ENCODE measurements around the gene HLA-B. TPM values are rescaled to one million over a fixed set of nuclear protein-coding genes. Genes with fewer than 3 reads are reported as not detected.
"Not testable (repeated sequence)": the region's sequence is repeated elsewhere in the genome, so short reads cannot be mapped to it uniquely, and the experiment has no call there.

Gene HLA-B
- 1,000 to 10,000 TPM in 1 of 4 donors, 100 to 1,000 TPM in 3; 193 to 1,414 (median 554) TPM for total RNA-seq

- peaks cover 0 to 4% (median 0%) of the 10 kb centered on the region in 4 donors for H3K27me3 ChIP-seq
- peaks cover 0 to 28% (median 9%) of the 10 kb centered on the region in 3 donors for H3K36me3 ChIP-seq
- peak; percentile 56 for DNase-seq
- peaks cover 13 to 27% (median 16%) of the 10 kb centered on the region in 3 donors for H3K4me1 ChIP-seq
- H3K27ac ChIP-seq = peak within 1 kb of the TSS; percentile 87 to 93 (median 89)
- 0 to 1% methylated on average over 9 to 17 of the region's 39 CpGs for WGBS, 2 donors
- TF ChIP-seq CTCF (IDR thresholded peaks at IDR 0.05) = no peak
- TF ChIP-seq POLR2A (IDR thresholded peaks at IDR 0.05) = peak in 1 of 4 donors; percentile 94
- H3K9me3 ChIP-seq = no peaks in the 10 kb centered on the region
- intact Hi-C loops (cut with DNase I) = no loop called here
- peak within 1 kb of the TSS; percentile 56 to 75 (median 72) for H3K4me3 ChIP-seq
These were observed at the start of gene HLA-B for GRCh38 chr6:31356946-31357466. Gene HLA-B (minus strand): TSS chr6:31357179. CDS start chr6:31357158, 21 bp downstream.

GRCh38 chr6:31405996-31406395 is 49.0 kb upstream of the HLA-B start:
- no peak for DNase-seq
- peaks cover 21 to 87% (median 36%) of the 10 kb centered on the region in 3 donors for H3K4me1 ChIP-seq
- 68 to 71% methylated on average over 5 of the region's 5 CpGs for WGBS, 2 donors
- H3K9me3 ChIP-seq = no peaks in the 10 kb centered on the region
- no peak overlapping the region for H3K4me3 ChIP-seq
- intact Hi-C loops (cut with DNase I) = no loop called here
- no peaks in the 10 kb centered on the region for H3K27me3 ChIP-seq
- peaks cover 0 to 11% (median 0%) of the 10 kb centered on the region in 3 donors for H3K36me3 ChIP-seq
- no peak overlapping the region for H3K27ac ChIP-seq
- TF ChIP-seq CTCF (IDR thresholded peaks at IDR 0.05) = no peak
- TF ChIP-seq POLR2A (IDR thresholded peaks at IDR 0.05) = no peak

GRCh38 chr6:31404061-31404364 is 47.0 kb upstream of the HLA-B start:
- H3K27ac ChIP-seq = peak overlapping the region; percentile 93 to 99 (median 98)
- H3K27me3 ChIP-seq; intact Hi-C loops (cut with DNase I); DNase-seq; H3K9me3 ChIP-seq; H3K36me3 ChIP-seq: not testable (repeated sequence)
- H3K4me3 ChIP-seq = peak overlapping the region; percentile 60 to 80 (median 76)
- H3K4me1 ChIP-seq = peaks cover 23 to 88% (median 36%) of the 10 kb centered on the region in 3 donors
- 8 to 33% methylated on average over 4 to 9 of the region's 13 CpGs for WGBS, 2 donors

GRCh38 chr6:31403283-31404060 is 46.5 kb upstream of the HLA-B start, which contains the start of gene MICA:
Gene MICA (plus strand): TSS chr6:31403595. CDS start chr6:31403633, 38 bp downstream.
- 0 to 1% methylated on average over 15 to 38 of the region's 58 CpGs for WGBS, 2 donors
- peak within 1 kb of the TSS; percentile 93 to 99 (median 98) for H3K27ac ChIP-seq
- H3K27me3 ChIP-seq = no peaks in the 10 kb centered on the region
- H3K4me3 ChIP-seq = peak within 1 kb of the TSS; percentile 60 to 80 (median 76)
- H3K36me3 ChIP-seq = no peaks in the 10 kb centered on the region
- peaks cover 23 to 88% (median 41%) of the 10 kb centered on the region in 3 donors for H3K4me1 ChIP-seq
- intact Hi-C loops (cut with DNase I) = no loop called here
- no peaks in the 10 kb centered on the region for H3K9me3 ChIP-seq
- TF ChIP-seq CTCF (IDR thresholded peaks at IDR 0.05) = peak in 4 of 6 experiments; percentile 10 to 25 (median 16)
- TF ChIP-seq POLR2A (IDR thresholded peaks at IDR 0.05) = peak in 3 of 4 donors; percentile 7 to 79 (median 74)
- DNase-seq = peak; percentile 39

- Histone ChIP-seq H3K4me3 (peak overlapping the region; percentile 60 to 80 (median 76)), H3K9me3 (no peaks in the 10 kb centered on the region), H3K36me3 (no peaks in the 10 kb centered on the region), H3K27ac (peak overlapping the region; percentile 93 to 99 (median 98)), H3K4me1 (peaks cover 18 to 88% (median 42%) of the 10 kb centered on the region in 3 donors), H3K27me3 (no peaks in the 10 kb centered on the region)
- TF ChIP-seq CTCF (IDR thresholded peaks at IDR 0.05) (no peak), POLR2A (IDR thresholded peaks at IDR 0.05) (no peak)
- intact Hi-C loops (cut with DNase I) = no loop called here
- WGBS, 2 donors = 1 to 4% methylated on average over 23 to 24 of the region's 27 CpGs
- no peak for DNase-seq
These were observed 45.6 kb upstream of the HLA-B start for GRCh38 chr6:31402324-31403282.
